HG03575 (cell line): Measurements from ENCODE around the gene IL12A.
A peak's percentile ranks its signal among the peaks of the same experiment; 100 is the strongest.

Source experiments
- ATAC-seq: cut with Tn5 transposase; IDR thresholded peaks from one replicate; pipeline ENCODE4 v1.9.1; 2021; ENCODE audit not compliant: unreplicated experiment, insufficient number of reproducible peaks, low FRiP score; ENCODE audit errors: extremely low read depth

The IL12A gene

DNA sequence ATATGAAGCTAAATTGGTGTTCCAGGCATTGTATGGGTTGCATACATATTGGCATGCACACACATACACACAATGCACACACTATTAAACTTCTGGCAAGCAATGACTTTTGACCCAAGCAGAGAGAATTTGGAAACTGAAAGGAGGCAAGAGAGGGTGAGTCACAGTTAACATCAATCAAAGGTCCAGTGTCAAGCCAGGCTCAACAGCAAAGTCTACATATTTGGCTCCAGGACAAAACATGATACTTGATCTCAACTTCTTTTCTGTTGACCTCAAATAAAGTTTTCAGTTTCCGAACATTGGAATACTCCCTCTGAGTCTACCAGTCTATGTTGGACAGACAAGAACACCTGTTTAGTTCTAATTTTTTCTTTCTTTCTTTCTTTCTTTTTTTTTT lies 28.3 kb downstream of the IL12A start:
- ATAC-seq, result no peak

GRCh38 chr3:160018959-160019358 lies 30.3 kb downstream of the IL12A start:
- no peak for ATAC-seq

GRCh38 chr3:160020057-160020711 lies 31.5 kb downstream of the IL12A start:
- ATAC-seq, result no peak

- no peak for ATAC-seq
Measured at GRCh38 chr3:160022068-160022467, 33.4 kb downstream of the IL12A start.

- ATAC-seq, result no peak
Measured at GRCh38 chr3:160023476-160023875, 34.8 kb downstream of the IL12A start.

DNA sequence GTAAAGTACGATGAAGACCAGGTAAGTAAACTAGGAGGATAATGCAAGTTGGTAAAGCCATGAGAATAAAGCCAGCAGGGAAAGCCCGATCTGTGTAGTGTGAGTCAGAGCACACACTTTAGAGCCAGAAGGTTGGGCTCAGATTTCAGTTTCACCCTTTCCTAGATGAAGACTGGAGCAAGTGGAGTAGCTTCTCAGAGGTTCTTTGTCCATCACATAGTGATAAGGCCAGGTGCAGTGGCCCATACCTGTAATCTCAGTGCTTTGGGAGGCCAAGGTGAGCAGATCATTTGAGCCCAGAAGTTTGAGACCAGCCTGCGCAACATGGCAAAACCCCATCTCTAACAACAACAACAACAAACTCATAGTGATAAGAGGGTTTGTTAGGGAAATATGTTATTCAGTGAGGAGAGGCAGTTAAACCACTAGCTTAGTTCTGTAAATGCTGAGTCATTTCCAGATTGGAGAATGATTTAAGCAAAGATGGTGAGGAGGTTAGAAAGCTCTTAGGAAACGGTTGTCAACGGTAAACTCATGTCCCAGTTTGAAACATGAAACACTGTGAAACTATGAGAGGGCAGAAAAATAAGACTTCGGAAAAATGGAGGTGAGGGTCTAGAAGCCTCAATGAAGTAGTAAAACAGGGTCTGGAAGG lies 39.0 kb downstream of the IL12A start:
- ATAC-seq, result peak; percentile 67

- ATAC-seq, result no peak
Measured at GRCh38 chr3:160035757-160036156, 47.1 kb downstream of the IL12A start.

DNA sequence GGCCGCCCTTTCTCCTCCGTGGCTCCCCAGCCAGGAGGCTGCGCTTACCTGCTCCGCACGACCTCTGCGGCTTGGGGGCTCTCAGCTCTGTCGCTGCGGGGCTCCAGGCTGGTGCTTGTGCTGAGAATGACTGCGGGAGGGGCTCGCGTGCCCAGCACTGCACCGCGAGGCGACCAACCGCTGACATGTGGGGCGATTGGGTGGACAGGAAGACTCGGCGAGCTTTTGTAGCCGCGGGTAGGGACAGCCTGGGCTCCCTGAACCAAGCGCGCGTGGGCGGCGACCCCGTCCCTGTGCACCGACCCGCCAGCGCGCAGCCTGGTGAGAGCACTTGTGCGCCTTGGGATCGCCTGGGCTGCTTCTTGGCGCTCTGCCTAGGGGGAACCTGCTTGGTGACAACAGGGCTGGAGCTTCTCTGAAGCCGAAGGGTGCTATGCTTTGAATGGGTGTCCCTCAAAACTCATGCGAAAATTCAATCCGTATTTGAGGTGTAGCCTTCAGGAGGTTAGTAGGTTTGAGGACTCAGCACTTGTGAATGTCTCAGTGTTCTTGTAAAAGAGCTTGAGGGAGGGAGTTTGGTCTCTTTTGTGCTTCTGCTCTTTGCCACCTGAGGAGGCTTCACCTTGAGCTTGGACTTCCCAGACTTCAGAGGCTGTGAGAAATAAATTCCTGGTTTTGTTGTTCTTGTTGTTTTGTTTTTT lies 50.4 kb downstream of the IL12A start:
- ATAC-seq, result no peak

- no peak for ATAC-seq
Measured at GRCh38 chr3:160040181-160040580, 51.5 kb downstream of the IL12A start.

DNA sequence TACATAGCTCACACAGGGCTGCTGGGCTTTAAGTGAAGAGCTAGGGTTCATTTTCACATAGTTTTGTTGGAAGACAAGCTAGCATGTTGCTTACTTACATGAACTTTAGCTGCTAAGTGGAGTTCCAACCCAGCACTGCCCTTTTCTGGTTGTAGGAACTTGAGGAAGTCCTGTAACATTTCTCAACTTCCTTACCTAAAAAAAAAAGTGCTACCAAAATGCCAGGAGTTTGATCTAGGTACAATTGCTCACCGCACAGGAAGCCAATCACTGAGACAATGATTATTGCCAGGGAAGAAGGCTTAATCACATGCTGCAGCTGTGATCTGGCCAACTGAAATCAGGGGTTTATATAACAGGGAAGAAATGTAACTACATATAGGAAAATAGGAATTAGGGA lies 52.8 kb downstream of the IL12A start:
- ATAC-seq, result no peak

DNA sequence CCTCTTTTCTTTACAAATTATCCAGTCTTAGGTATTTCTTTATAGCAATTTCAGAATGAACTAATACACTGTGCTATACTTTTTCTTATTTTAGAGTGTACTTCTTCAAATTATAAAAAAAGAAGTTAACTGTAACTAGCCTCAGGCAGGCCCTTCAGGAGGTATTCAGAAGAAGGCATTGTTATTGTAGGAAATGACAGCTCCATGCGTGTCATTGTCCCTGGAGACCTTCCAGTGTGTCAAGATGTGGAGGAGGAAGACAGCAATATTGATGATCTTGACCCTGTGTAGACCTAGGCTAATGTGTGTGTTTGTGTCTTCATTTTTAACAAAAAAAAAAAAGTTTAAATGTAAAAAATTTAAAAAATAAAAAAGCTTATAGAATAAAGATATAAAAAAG lies 55.5 kb downstream of the IL12A start:
- ATAC-seq, result no peak
